Mucosa of gallbladder (tissue), 1 donor: Measurements from ENCODE around the gene RASIP1. TPM values are rescaled to one million over a fixed set of nuclear protein-coding genes. Genes with fewer than 3 reads are reported as not detected.

Experiments used
- DNase-seq: peaks from one replicate; pipeline ENCODE4 v3.0.0-alpha.2; 2020; ENCODE audit warnings: low spot score
- total RNA-seq: library from RNA; stranded (reverse); gene quantifications from one replicate; pipeline ENCODE4 v1.2.1, GENCODE V29; 2021
- donor health status: DM: no; HTN: no; CAD: no.

RASIP1 gene
- total RNA-seq, 1 donor from 2014 or later = 13.1 TPM

DNA sequence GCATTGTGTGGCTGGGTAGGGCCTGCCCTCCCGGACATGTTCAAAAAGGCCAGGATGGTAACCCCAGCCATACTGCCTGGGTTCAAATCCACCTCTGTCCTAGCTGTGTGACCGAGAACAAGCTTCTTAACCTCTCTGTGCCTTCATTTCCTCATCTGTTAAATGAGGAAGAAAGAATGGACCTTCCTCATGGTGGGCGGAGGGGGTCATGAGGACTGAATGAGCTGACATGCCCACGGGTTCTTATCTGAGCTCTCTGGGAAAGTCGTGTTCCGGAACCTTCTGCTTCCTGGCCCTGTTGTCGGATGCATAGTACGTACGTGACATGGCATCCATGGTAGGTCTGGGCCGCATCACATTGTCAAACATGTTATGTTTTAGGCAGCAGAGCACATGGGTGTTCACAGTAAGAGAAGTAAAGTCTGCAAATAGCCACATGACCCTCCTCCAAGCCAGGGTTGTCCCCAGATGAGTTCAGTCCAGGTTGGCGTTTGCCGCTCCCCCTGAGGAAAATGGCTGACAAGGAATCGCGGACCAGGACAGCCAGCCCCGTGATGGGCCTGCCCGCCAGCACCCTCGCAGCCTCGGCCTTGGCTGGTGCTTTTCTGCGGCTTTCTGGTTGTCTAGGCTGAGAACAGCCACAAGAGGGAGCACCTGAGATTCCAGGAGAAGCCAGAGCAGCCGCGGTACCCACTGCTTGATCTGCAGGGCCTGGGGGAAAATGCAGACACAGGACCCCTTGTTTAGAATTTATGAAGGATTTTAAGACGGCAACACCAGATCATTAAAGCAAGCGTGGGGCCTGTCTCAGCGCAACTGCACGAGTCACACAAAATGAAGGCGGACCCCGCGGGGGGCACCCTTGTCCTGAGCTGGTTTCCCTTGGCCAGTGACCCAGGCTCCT lies 65.2 kb downstream of the RASIP1 start:
- peak; percentile 87 for DNase-seq

DNA sequence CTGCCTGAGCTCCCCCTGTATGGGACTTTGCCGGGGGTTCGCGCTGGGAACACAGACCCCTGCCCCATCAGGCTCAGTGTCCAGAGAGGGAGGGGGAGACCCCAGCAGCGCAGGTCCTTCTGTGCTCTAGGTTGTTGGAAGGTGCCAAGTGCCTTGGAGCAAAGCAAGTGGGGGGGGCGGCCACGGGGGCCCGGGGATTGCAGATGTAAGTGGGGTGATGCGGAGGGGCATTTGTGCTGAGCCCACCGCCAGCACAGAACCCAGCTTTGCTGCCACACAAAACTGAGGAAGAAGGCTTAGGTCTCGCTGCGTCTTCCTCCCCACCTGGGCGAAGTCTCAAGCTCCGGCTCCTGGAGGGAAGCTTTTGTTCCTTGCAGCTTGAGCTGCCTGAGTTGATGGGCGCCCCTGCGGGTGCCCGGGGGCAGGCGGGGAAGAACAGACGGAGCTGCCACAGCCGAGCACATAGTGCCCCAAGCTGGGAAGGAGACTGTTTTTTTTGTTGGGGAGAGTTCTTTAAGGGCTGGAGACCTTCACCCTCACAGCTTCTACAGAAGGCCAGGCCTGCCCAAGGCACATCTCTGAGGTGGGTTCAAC lies 66.1 kb downstream of the RASIP1 start:
- DNase-seq = no peak

- no peak for DNase-seq
Measured at GRCh38 chr19:48673436-48674100, 66.8 kb downstream of the RASIP1 start.

- DNase-seq = no peak
Measured at GRCh38 chr19:48672994-48673393, 67.4 kb downstream of the RASIP1 start, which contains the start of gene NTN5. Gene NTN5, minus strand, starts transcription at chr19:48673017. Its CDS starts 2,031 bp downstream, at chr19:48670986.

GRCh38 chr19:48671446-48671995 lies 68.9 kb downstream of the RASIP1 start:
- no peak for DNase-seq

DNA sequence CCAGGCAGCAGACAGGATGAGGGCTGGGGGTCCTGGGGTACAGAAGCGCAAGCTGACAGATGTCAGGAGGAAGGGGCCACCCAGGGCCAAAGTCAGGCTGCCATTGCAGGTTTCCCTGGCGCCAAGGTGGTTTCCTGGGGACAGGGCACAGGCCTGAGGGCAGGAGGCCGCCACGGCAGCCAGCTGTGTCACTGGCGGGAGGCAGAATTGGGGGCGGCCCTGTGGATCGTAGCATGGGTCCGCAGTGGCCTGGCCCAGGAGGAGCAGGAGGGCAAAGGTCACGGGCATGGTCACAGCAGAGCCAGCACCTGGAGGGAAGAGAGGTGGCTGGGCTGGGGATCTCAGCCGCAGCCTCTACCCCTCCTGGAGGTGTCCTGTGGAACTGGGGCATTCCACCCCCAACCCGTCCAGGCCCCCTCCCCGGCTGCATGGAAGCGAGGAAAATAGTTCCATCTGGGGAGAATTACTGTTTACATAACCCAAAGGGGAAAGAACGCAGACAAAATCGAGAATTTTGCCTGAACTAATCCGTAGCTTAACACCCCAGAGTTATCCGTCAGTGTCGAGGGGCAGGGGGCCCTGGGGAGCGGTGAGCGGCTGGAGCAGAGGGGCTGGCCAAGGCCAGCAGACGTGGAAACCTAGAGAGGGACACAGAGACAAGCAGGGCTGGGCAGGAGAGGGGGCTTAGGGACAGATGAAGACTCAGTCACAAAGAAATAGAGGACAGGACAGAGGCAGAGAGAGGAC lies 69.5 kb downstream of the RASIP1 start:
- DNase-seq = no peak

Other genes with a start within 250 kb of the RASIP1 start
- 21.0 TPM for gene LMTK3, start 228.8 kb downstream of the RASIP1 start, total RNA-seq
- 13.1 TPM for gene SULT2B1, start 188.4 kb downstream of the RASIP1 start, total RNA-seq
- not detected for gene SPACA4, start 133.9 kb downstream of the RASIP1 start, total RNA-seq
- 143 TPM for gene FAM83E, start 125.5 kb downstream of the RASIP1 start, total RNA-seq
- 1,057 TPM for gene RPL18, start 121.4 kb downstream of the RASIP1 start, total RNA-seq
- gene SPHK2, start 121.1 kb downstream of the RASIP1 start, total RNA-seq = 51.8 TPM
- 39.9 TPM for gene DBP, start 103.2 kb downstream of the RASIP1 start, total RNA-seq
- gene CA11, start 94.4 kb downstream of the RASIP1 start, total RNA-seq = 46.2 TPM
- gene NTN5, start 67.6 kb downstream of the RASIP1 start, total RNA-seq = 0.46 TPM
- gene FUT2, start 44.6 kb downstream of the RASIP1 start, total RNA-seq = 78.1 TPM
- 1.6 TPM for gene MAMSTR, start 20.9 kb downstream of the RASIP1 start, total RNA-seq
- gene IZUMO1, start 6.3 kb upstream of the RASIP1 start, total RNA-seq = 0.20 TPM
- gene FUT1, start 12.0 kb upstream of the RASIP1 start, total RNA-seq = 1.0 TPM
- gene FGF21, start 14.9 kb upstream of the RASIP1 start, total RNA-seq = not detected
- gene BCAT2, start 70.4 kb upstream of the RASIP1 start, total RNA-seq = 56.3 TPM
- 10.6 TPM for gene HSD17B14, start 95.9 kb upstream of the RASIP1 start, total RNA-seq
- 18.9 TPM for gene PLEKHA4, start 128.0 kb upstream of the RASIP1 start, total RNA-seq
- gene PPP1R15A, start 131.8 kb upstream of the RASIP1 start, total RNA-seq = 42.7 TPM
- 0.75 TPM for gene TULP2, start 158.1 kb upstream of the RASIP1 start, total RNA-seq
- gene NUCB1, start 159.7 kb upstream of the RASIP1 start, total RNA-seq = 292 TPM
- gene DHDH, start 193.1 kb upstream of the RASIP1 start, total RNA-seq = 1.9 TPM
- 110 TPM for gene BAX, start 214.3 kb upstream of the RASIP1 start, total RNA-seq
- gene FTL, start 224.7 kb upstream of the RASIP1 start, total RNA-seq = 4,398 TPM